ENCODE measurements around the gene PI4KB.

DNA sequence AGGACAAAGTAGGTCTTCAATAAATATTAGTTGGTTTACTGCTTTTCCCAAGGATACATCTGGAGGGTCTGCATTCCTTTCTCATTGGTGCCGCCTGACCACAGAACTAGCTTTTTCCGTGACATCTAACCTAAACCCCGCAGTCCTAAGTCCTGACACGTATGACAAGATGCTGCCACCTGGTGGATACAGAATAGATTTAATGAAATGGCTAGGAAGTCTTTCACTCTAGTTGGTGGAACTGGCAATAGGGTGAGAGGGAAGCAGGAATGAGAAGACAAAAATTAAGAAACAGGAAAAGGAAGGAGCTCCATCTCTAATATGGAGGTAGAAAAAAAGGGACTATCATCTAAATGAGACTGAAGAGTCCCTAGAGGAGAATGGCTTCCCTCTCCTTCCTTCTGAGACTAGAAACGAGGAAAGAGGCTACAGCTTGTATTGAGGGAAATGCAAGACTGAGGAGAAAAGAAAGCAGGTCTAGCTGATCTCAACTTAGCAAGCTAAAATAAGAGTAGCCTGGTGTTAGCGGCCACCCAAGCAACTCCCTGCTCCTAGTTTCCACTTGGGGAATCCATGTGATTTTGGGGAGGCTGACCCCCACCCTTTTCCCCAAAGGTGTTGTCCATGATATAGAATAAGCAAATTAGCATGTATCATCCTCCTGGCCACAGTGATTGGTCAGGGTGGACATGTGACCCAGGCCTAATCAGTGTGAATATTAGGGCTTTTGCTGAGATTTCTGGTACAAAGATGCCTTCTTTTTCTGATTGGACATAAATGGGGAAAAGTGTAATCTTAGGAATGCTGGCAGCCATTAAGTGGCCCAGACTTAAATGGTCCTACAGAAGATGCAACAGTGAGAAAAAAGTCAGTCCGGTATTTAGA, 13.9 kb upstream of the PI4KB start:
- TF ChIP-seq POLR2A (IDR thresholded peaks at IDR 0.05) = no peak
- TF ChIP-seq, protein P1, sequence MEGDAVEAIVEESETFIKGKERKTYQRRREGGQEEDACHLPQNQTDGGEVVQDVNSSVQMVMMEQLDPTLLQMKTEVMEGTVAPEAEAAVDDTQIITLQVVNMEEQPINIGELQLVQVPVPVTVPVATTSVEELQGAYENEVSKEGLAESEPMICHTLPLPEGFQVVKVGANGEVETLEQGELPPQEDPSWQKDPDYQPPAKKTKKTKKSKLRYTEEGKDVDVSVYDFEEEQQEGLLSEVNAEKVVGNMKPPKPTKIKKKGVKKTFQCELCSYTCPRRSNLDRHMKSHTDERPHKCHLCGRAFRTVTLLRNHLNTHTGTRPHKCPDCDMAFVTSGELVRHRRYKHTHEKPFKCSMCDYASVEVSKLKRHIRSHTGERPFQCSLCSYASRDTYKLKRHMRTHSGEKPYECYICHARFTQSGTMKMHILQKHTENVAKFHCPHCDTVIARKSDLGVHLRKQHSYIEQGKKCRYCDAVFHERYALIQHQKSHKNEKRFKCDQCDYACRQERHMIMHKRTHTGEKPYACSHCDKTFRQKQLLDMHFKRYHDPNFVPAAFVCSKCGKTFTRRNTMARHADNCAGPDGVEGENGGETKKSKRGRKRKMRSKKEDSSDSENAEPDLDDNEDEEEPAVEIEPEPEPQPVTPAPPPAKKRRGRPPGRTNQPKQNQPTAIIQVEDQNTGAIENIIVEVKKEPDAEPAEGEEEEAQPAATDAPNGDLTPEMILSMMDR (IDR thresholded peaks at IDR 0.05) = peak; percentile 29 to 84 (median 80)

All from body of pancreas (tissue), 4 donors.